Measurements from ENCODE around the gene GKN1.

GKN1 gene

GRCh38 chr2:69001879-69002278, 27.4 kb downstream of the GKN1 start:
- no peak overlapping the region for H2AFZ ChIP-seq (ENCODE audit: low read depth)
- no peaks in the 10 kb centered on the region for H4K20me1 ChIP-seq (ENCODE audit: insufficient read depth)
- H3K4me1 ChIP-seq (ENCODE audit: low read depth, poor library complexity, severe bottlenecking), result no peaks in the 10 kb centered on the region
- no peak overlapping the region for H3K9ac ChIP-seq
- H3K27me3 ChIP-seq (ENCODE audit: insufficient read depth, low read depth), result no peaks in the 10 kb centered on the region
- no peak overlapping the region for H3K4me2 ChIP-seq
- H3K79me2 ChIP-seq (ENCODE audit: insufficient read depth, low read depth), result no peaks in the 10 kb centered on the region
- TF ChIP-seq CTCF (conservative IDR thresholded peaks at IDR 0.05; ENCODE audit: low read depth, low read length), result no peak
- no peak overlapping the region for H3K4me3 ChIP-seq (IDR thresholded peaks at IDR 0.05; ENCODE audit: insufficient read depth, low read depth, low read length)
- H3K27ac ChIP-seq, result no peak overlapping the region
- no peaks in the 10 kb centered on the region for H3K36me3 ChIP-seq (ENCODE audit: insufficient read depth)

DNA sequence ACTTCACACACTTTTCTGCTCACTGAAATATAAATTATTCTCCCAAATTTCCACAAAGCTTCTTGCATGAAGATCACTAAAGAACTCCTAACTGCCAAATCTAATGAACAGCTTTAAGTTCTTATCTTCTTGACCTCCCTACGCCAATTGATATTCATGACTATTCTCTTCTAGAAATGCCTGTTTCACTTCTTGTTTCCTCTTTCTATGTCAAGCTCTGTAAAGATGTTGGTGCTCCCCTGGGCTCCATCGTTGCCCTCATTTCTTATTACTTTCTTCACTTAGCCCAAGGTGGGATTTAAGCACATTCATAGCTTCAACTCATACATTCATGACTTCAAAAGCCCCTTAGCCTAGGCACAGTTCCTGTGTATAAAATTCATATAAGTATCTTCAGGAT, 29.3 kb downstream of the GKN1 start:
- Histone ChIP-seq H3K9ac (no peak overlapping the region), H4K20me1 (ENCODE audit: insufficient read depth) (no peaks in the 10 kb centered on the region), H3K36me3 (ENCODE audit: insufficient read depth) (no peaks in the 10 kb centered on the region), H2AFZ (ENCODE audit: low read depth) (no peak overlapping the region), H3K27ac (no peak overlapping the region), H3K4me3 (IDR thresholded peaks at IDR 0.05; ENCODE audit: insufficient read depth, low read depth, low read length) (no peak overlapping the region), H3K79me2 (ENCODE audit: insufficient read depth, low read depth) (no peaks in the 10 kb centered on the region), H3K4me2 (no peak overlapping the region), H3K4me1 (ENCODE audit: low read depth, poor library complexity, severe bottlenecking) (no peaks in the 10 kb centered on the region), H3K27me3 (ENCODE audit: insufficient read depth, low read depth) (no peaks in the 10 kb centered on the region)
- TF ChIP-seq CTCF (conservative IDR thresholded peaks at IDR 0.05; ENCODE audit: low read depth, low read length), result no peak

- H3K4me3 ChIP-seq (IDR thresholded peaks at IDR 0.05; ENCODE audit: insufficient read depth, low read depth, low read length), result no peak overlapping the region
- no peak overlapping the region for H3K27ac ChIP-seq
- H3K36me3 ChIP-seq (ENCODE audit: insufficient read depth), result no peaks in the 10 kb centered on the region
- no peak overlapping the region for H3K4me2 ChIP-seq
- H4K20me1 ChIP-seq (ENCODE audit: insufficient read depth), result no peaks in the 10 kb centered on the region
- no peaks in the 10 kb centered on the region for H3K79me2 ChIP-seq (ENCODE audit: insufficient read depth, low read depth)
- no peaks in the 10 kb centered on the region for H3K4me1 ChIP-seq (ENCODE audit: low read depth, poor library complexity, severe bottlenecking)
- TF ChIP-seq CTCF (conservative IDR thresholded peaks at IDR 0.05; ENCODE audit: low read depth, low read length), result no peak
- no peak overlapping the region for H2AFZ ChIP-seq (ENCODE audit: low read depth)
- H3K27me3 ChIP-seq (ENCODE audit: insufficient read depth, low read depth), result no peaks in the 10 kb centered on the region
- no peak overlapping the region for H3K9ac ChIP-seq
Measured at GRCh38 chr2:69007169-69007568, 32.7 kb downstream of the GKN1 start.

- TF ChIP-seq CTCF (conservative IDR thresholded peaks at IDR 0.05; ENCODE audit: low read depth, low read length), result no peak
- no peak overlapping the region for H3K4me2 ChIP-seq
- peaks cover 2% of the 10 kb centered on the region for H3K4me1 ChIP-seq (ENCODE audit: low read depth, poor library complexity, severe bottlenecking)
- H2AFZ ChIP-seq (ENCODE audit: low read depth), result no peak overlapping the region
- no peaks in the 10 kb centered on the region for H3K36me3 ChIP-seq (ENCODE audit: insufficient read depth)
- no peaks in the 10 kb centered on the region for H3K79me2 ChIP-seq (ENCODE audit: insufficient read depth, low read depth)
- no peak overlapping the region for H3K4me3 ChIP-seq (IDR thresholded peaks at IDR 0.05; ENCODE audit: insufficient read depth, low read depth, low read length)
- H3K9ac ChIP-seq, result no peak overlapping the region
- H3K27me3 ChIP-seq (ENCODE audit: insufficient read depth, low read depth), result no peaks in the 10 kb centered on the region
- H3K27ac ChIP-seq, result no peak overlapping the region
- no peaks in the 10 kb centered on the region for H4K20me1 ChIP-seq (ENCODE audit: insufficient read depth)
Measured at GRCh38 chr2:69007603-69008002, 33.2 kb downstream of the GKN1 start.
